ENCODE results near the gene LARP1.
"Not testable (repeated sequence)": the region's sequence is repeated elsewhere in the genome, so short reads cannot be mapped to it uniquely, and the experiment has no call there.

Gene LARP1

GRCh38 chr5:154721481-154722058 is 33.6 kb upstream of the LARP1 start:
- H3K36me3 ChIP-seq (ENCODE audit: control insufficient read depth in 2 of 2, insufficient read depth in 2 of 2, low read length in 2 of 2), result no peaks in the 10 kb centered on the region
- H3K9ac ChIP-seq (ENCODE audit: low read length in 2 of 2), result no peak overlapping the region
- H3K4me1 ChIP-seq (ENCODE audit: control insufficient read depth, insufficient read depth, low read length), result no peaks in the 10 kb centered on the region
- no peaks in the 10 kb centered on the region for H3K9me3 ChIP-seq (ENCODE audit: control insufficient read depth in 2 of 2, low read length in 2 of 2)
- no peak overlapping the region for H3K4me3 ChIP-seq (ENCODE audit: low read length in 2 of 2)
- no peak overlapping the region for H3K27ac ChIP-seq (ENCODE audit: low read length)
- no peaks in the 10 kb centered on the region for H3K27me3 ChIP-seq (ENCODE audit: control insufficient read depth in 1 of 2, insufficient read depth in 2 of 2, low read length in 2 of 2)

- no peak overlapping the region for H3K27ac ChIP-seq (ENCODE audit: low read length)
- H3K4me3 ChIP-seq (ENCODE audit: low read length in 2 of 2), result no peak overlapping the region
- no peaks in the 10 kb centered on the region for H3K4me1 ChIP-seq (ENCODE audit: control insufficient read depth, insufficient read depth, low read length)
- no peaks in the 10 kb centered on the region for H3K9me3 ChIP-seq (ENCODE audit: control insufficient read depth in 2 of 2, low read length in 2 of 2)
- H3K36me3 ChIP-seq (ENCODE audit: control insufficient read depth in 2 of 2, insufficient read depth in 2 of 2, low read length in 2 of 2), result no peaks in the 10 kb centered on the region
- H3K9ac ChIP-seq (ENCODE audit: low read length in 2 of 2), result no peak overlapping the region
- H3K27me3 ChIP-seq (ENCODE audit: control insufficient read depth in 1 of 2, insufficient read depth in 2 of 2, low read length in 2 of 2), result no peaks in the 10 kb centered on the region
Observed at GRCh38 chr5:154722097-154722496, 33.1 kb upstream of the LARP1 start.

DNA sequence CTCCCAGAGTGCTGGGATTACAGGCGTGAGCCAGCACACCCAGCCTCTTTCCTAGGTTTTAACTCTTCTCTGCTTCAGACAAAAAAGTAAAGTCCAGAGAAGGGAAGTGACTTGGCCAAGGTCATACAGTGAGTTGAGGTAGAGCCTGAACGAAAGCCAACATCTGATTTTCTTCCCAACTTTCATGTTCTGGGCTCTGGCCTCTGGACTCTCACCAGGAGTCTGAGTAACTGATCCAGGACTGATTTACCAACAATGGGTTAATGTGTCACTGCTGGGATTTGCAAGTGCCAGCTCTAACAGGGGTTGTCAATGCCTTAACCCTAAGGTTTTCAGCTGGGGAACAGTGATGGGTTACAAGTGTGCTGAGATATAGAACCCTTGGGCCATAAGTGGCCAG is 32.2 kb upstream of the LARP1 start:
- Histone ChIP-seq H3K4me3 (ENCODE audit: low read length in 2 of 2) (no peak overlapping the region), H3K27ac (ENCODE audit: low read length) (no peak overlapping the region), H3K27me3 (ENCODE audit: control insufficient read depth in 1 of 2, insufficient read depth in 2 of 2, low read length in 2 of 2) (no peaks in the 10 kb centered on the region), H3K9me3 (ENCODE audit: control insufficient read depth in 2 of 2, low read length in 2 of 2) (no peaks in the 10 kb centered on the region), H3K4me1 (ENCODE audit: control insufficient read depth, insufficient read depth, low read length) (no peaks in the 10 kb centered on the region), H3K36me3 (ENCODE audit: control insufficient read depth in 2 of 2, insufficient read depth in 2 of 2, low read length in 2 of 2) (no peaks in the 10 kb centered on the region), H3K9ac (ENCODE audit: low read length in 2 of 2) (no peak overlapping the region)

DNA sequence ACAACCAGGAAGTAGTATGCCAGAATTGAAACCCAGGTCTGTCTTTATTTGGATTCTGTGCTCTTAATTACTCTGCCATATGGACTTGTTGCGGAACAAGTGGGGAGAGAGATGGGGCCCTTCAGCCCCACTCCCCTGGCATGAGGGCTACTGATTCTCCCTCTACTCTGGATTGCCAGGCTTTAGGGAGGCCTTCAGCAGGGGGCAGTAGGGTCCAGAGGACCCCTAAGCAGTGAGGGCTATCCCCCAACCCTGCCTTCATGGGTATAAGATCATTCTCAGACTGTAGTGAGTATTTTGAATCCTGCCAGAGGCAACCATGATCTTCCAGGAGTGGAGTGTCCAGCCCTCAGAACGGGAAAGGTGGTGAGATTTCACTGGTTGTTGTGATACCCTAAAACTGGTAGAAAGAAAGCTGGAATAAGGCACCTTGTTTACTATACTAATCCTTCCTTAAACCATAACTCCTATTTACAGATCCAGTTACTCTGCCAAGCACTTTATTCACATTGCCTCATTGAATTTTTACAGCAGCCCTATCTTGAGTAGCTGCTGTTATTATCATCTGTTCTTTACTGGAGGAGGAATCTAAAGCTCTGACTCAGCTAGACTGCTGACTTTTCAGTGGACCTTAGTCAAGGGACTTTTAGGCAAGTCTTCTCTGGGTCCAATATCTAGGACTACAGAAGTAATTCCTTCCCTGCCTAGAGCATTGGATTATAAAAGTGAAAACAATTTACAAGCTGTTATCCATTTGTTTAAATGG is 31.3 kb upstream of the LARP1 start:
- H3K4me3 ChIP-seq (ENCODE audit: low read length in 2 of 2), result no peak overlapping the region
- H3K27ac ChIP-seq (ENCODE audit: low read length), result no peak overlapping the region
- H3K4me1 ChIP-seq (ENCODE audit: control insufficient read depth, insufficient read depth, low read length), result no peaks in the 10 kb centered on the region
- no peaks in the 10 kb centered on the region for H3K36me3 ChIP-seq (ENCODE audit: control insufficient read depth in 2 of 2, insufficient read depth in 2 of 2, low read length in 2 of 2)
- no peak overlapping the region for H3K9ac ChIP-seq (ENCODE audit: low read length in 2 of 2)
- H3K27me3 ChIP-seq (ENCODE audit: control insufficient read depth in 1 of 2, insufficient read depth in 2 of 2, low read length in 2 of 2), result no peaks in the 10 kb centered on the region
- H3K9me3 ChIP-seq (ENCODE audit: control insufficient read depth in 2 of 2, low read length in 2 of 2), result no peaks in the 10 kb centered on the region

GRCh38 chr5:154727361-154727760 is 27.8 kb upstream of the LARP1 start:
- Histone ChIP-seq H3K4me1 (ENCODE audit: control insufficient read depth, insufficient read depth, low read length) (no peaks in the 10 kb centered on the region), H3K27me3 (ENCODE audit: control insufficient read depth in 1 of 2, insufficient read depth in 2 of 2, low read length in 2 of 2) (no peaks in the 10 kb centered on the region), H3K9ac (ENCODE audit: low read length in 2 of 2) (no peak overlapping the region), H3K9me3 (ENCODE audit: control insufficient read depth in 2 of 2, low read length in 2 of 2) (no peaks in the 10 kb centered on the region), H3K4me3 (ENCODE audit: low read length in 2 of 2) (no peak overlapping the region), H3K36me3 (ENCODE audit: control insufficient read depth in 2 of 2, insufficient read depth in 2 of 2, low read length in 2 of 2) (no peaks in the 10 kb centered on the region), H3K27ac (ENCODE audit: low read length) (no peak overlapping the region)

DNA sequence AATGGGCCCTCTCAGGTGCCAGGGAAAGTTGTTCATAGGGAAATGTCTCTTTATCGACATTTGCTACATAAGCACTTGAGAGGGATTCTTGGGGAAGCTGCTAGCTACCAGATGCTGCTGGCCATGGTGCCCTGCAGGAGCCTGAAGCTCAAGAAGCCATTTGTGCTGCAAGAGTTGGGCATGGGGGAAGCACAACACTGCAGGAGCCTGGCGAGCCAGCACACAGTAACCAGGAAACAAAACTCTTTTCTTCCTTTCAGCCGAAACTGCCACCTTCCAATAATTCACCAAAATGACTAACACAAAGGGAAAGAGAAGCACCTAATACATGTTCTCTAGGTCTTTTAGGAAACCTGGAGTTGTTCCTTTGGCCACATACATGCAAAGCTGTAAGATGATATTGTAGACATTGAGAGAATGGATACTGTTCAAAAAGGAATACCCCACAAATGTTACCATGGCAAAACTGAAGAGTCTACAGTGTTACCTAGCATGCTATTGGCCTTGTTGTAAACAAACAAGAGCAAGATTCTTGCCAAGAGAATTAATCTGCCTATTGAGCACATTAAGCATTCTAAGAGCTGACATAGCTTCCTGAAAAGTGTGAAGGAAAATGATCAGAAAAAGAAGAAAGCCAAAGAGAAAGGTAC is 26.1 kb upstream of the LARP1 start:
- Histone ChIP-seq H3K27ac (ENCODE audit: low read length) (no peak overlapping the region), H3K4me3 (ENCODE audit: low read length in 2 of 2) (no peak overlapping the region), H3K27me3 (ENCODE audit: control insufficient read depth in 1 of 2, insufficient read depth in 2 of 2, low read length in 2 of 2) (no peaks in the 10 kb centered on the region), H3K4me1 (ENCODE audit: control insufficient read depth, insufficient read depth, low read length) (no peaks in the 10 kb centered on the region), H3K9ac (ENCODE audit: low read length in 2 of 2) (no peak overlapping the region), H3K9me3 (ENCODE audit: control insufficient read depth in 2 of 2, low read length in 2 of 2) (no peaks in the 10 kb centered on the region), H3K36me3 (ENCODE audit: control insufficient read depth in 2 of 2, insufficient read depth in 2 of 2, low read length in 2 of 2) (no peaks in the 10 kb centered on the region)

DNA sequence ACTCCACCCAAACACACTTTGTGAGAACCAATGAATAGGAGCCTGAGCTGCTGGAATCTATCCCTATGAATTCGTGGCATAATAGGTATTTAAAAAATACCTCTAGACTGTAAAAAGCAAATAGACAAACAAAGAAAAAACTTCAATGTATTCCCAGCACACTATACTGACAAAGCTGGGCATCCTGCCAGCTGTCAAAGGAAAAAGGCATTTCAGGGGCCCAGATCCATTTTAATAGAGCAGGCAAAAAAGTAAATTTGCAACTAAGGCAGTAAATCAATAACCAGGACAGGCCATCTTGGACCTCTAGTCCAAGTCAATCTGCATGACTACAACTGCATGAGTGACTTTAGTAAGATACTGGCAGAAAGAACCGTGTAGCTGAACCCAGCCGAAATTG is 25.6 kb upstream of the LARP1 start:
- H3K9ac ChIP-seq (ENCODE audit: low read length in 2 of 2), result no peak overlapping the region
- H3K36me3 ChIP-seq (ENCODE audit: control insufficient read depth in 2 of 2, insufficient read depth in 2 of 2, low read length in 2 of 2), result no peaks in the 10 kb centered on the region
- no peak overlapping the region for H3K27ac ChIP-seq (ENCODE audit: low read length)
- H3K4me1 ChIP-seq (ENCODE audit: control insufficient read depth, insufficient read depth, low read length), result no peaks in the 10 kb centered on the region
- H3K9me3 ChIP-seq (ENCODE audit: control insufficient read depth in 2 of 2, low read length in 2 of 2), result no peaks in the 10 kb centered on the region
- H3K4me3 ChIP-seq (ENCODE audit: low read length in 2 of 2), result no peak overlapping the region
- H3K27me3 ChIP-seq (ENCODE audit: control insufficient read depth in 1 of 2, insufficient read depth in 2 of 2, low read length in 2 of 2), result no peaks in the 10 kb centered on the region

DNA sequence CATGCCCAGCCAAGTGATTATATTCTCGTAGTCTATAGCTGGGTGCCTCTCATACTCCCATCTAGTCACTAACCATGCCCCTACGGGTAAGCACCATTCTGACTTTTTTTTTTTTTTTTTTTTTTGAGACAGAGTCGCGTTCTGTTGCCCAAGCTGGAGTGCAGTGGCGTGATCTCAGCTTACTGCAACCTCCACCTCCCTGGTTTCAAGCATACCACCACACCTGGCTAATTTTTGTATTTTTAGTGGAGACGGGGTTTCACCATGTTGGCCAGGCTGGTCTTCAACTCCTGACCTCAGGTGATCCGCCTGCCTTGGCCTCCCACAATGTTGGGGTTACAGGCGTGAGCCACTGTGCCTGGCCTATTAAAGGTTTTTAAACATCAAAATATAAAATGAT is 24.4 kb upstream of the LARP1 start:
- not testable (repeated sequence) for H3K27ac ChIP-seq (ENCODE audit: low read length); H3K4me1 ChIP-seq (ENCODE audit: control insufficient read depth, insufficient read depth, low read length); H3K36me3 ChIP-seq (ENCODE audit: control insufficient read depth in 2 of 2, insufficient read depth in 2 of 2, low read length in 2 of 2); H3K27me3 ChIP-seq (ENCODE audit: control insufficient read depth in 1 of 2, insufficient read depth in 2 of 2, low read length in 2 of 2); H3K9ac ChIP-seq (ENCODE audit: low read length in 2 of 2); H3K9me3 ChIP-seq (ENCODE audit: control insufficient read depth in 2 of 2, low read length in 2 of 2); H3K4me3 ChIP-seq (ENCODE audit: low read length in 2 of 2)

GRCh38 chr5:154732212-154732611 is 23.0 kb upstream of the LARP1 start:
- Histone ChIP-seq H3K9ac (ENCODE audit: low read length in 2 of 2) (no peak overlapping the region), H3K4me3 (ENCODE audit: low read length in 2 of 2) (no peak overlapping the region), H3K9me3 (ENCODE audit: control insufficient read depth in 2 of 2, low read length in 2 of 2) (no peaks in the 10 kb centered on the region), H3K36me3 (ENCODE audit: control insufficient read depth in 2 of 2, insufficient read depth in 2 of 2, low read length in 2 of 2) (no peaks in the 10 kb centered on the region), H3K4me1 (ENCODE audit: control insufficient read depth, insufficient read depth, low read length) (no peaks in the 10 kb centered on the region), H3K27ac (ENCODE audit: low read length) (no peak overlapping the region), H3K27me3 (ENCODE audit: control insufficient read depth in 1 of 2, insufficient read depth in 2 of 2, low read length in 2 of 2) (no peaks in the 10 kb centered on the region)

DNA sequence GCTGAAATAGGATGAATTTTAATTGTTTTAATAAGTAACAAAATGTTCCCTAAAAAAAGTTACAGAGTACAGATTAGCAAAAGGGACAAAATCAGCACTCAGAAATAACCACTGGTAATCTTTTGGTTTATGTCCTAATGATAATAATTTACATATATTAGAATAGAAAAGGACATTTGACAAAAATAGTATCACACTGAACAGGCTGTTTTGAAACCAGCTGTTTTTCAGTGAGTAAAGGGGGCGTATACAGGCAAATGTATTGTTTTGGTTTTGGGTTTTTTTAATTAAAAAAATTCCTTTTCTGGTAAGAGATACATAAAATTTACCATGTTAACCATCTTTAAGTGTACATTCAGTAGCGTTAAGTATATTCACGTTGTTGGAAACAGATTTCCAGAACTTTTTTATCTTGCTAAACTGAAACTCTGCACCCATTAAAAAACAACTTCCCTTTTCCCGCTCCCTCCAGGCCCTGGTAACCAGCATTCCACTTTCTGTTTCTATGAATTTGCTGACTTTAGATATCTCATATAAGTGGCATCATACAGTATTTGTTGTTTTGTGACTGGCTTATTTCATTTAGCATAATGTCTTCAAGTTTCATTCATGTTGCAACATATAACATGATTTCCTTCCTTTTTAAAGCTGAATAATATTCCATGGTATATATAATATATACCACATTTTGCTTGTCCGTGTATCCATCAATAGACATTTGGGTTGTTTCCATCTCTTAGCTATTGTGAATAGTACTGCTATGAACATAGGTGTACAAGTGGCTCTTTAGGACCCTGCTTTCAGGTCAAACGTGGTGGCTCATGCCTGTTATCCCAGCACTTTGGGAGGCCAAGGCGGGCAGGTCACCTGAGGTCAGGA is 20.6 kb upstream of the LARP1 start:
- Histone ChIP-seq H3K9ac (ENCODE audit: low read length in 2 of 2) (no peak overlapping the region), H3K36me3 (ENCODE audit: control insufficient read depth in 2 of 2, insufficient read depth in 2 of 2, low read length in 2 of 2) (no peaks in the 10 kb centered on the region), H3K4me3 (ENCODE audit: low read length in 2 of 2) (no peak overlapping the region), H3K4me1 (ENCODE audit: control insufficient read depth, insufficient read depth, low read length) (no peaks in the 10 kb centered on the region), H3K9me3 (ENCODE audit: control insufficient read depth in 2 of 2, low read length in 2 of 2) (no peaks in the 10 kb centered on the region), H3K27ac (ENCODE audit: low read length) (no peak overlapping the region), H3K27me3 (ENCODE audit: control insufficient read depth in 1 of 2, insufficient read depth in 2 of 2, low read length in 2 of 2) (no peaks in the 10 kb centered on the region)

Measured in stomach smooth muscle (tissue), 2 donors.